Kidney capillary endothelial cell (primary cell): ENCODE data around the gene FCRL4.

Experiments
- DNase-seq: peaks from one replicate; pipeline ENCODE4 v3.0.0-alpha.2; 2018; ENCODE audit warnings: low spot score

Gene FCRL4

GRCh38 chr1:157597959-157598667, at the start of gene FCRL4:
FCRL4 (minus strand) TSS chr1:157598085; CDS start chr1:157597944, 141 bp downstream.
- no peak for DNase-seq

- DNase-seq = no peak
Observed at GRCh38 chr1:157646144-157646543, 48.3 kb upstream of the FCRL4 start.

GRCh38 chr1:157641177-157641576, 43.3 kb upstream of the FCRL4 start:
- no peak for DNase-seq

- DNase-seq = no peak
Observed at GRCh38 chr1:157639800-157640199, 41.9 kb upstream of the FCRL4 start.

- no peak for DNase-seq
Observed at GRCh38 chr1:157628773-157629172, 30.9 kb upstream of the FCRL4 start.

- no peak for DNase-seq
Observed at GRCh38 chr1:157626099-157626498, 28.2 kb upstream of the FCRL4 start.

- no peak for DNase-seq
Observed at GRCh38 chr1:157624471-157624870, 26.6 kb upstream of the FCRL4 start.

- DNase-seq = no peak
Observed at GRCh38 chr1:157622471-157622870, 24.6 kb upstream of the FCRL4 start.

- no peak for DNase-seq
Observed at GRCh38 chr1:157618190-157618589, 20.3 kb upstream of the FCRL4 start.

- no peak for DNase-seq
Observed at GRCh38 chr1:157600236-157600635, 2.4 kb upstream of the FCRL4 start.

GRCh38 chr1:157596384-157596783, 1.5 kb downstream of the FCRL4 start:
- no peak for DNase-seq

GRCh38 chr1:157595356-157595755, 2.5 kb downstream of the FCRL4 start:
- DNase-seq = no peak

GRCh38 chr1:157585984-157586383, 11.9 kb downstream of the FCRL4 start:
- DNase-seq = no peak

- DNase-seq = no peak
Observed at GRCh38 chr1:157584503-157584902, 13.4 kb downstream of the FCRL4 start.

- no peak for DNase-seq
Observed at GRCh38 chr1:157580828-157581210, 17.1 kb downstream of the FCRL4 start.

GRCh38 chr1:157580179-157580827, 17.6 kb downstream of the FCRL4 start:
- peak; percentile 50 for DNase-seq

GRCh38 chr1:157577420-157577819, 20.5 kb downstream of the FCRL4 start:
- DNase-seq = no peak

GRCh38 chr1:157575744-157576143, 22.1 kb downstream of the FCRL4 start:
- no peak for DNase-seq

GRCh38 chr1:157574836-157575235, 23.0 kb downstream of the FCRL4 start:
- DNase-seq = no peak

- no peak for DNase-seq
Observed at GRCh38 chr1:157566484-157567300, 31.2 kb downstream of the FCRL4 start.

- DNase-seq = no peak
Observed at GRCh38 chr1:157562515-157562914, 35.4 kb downstream of the FCRL4 start.

- no peak for DNase-seq
Observed at GRCh38 chr1:157558119-157558518, 39.8 kb downstream of the FCRL4 start.
